Keratinocyte (primary cell): ENCODE data around the gene TSPAN10.

ENCODE experiments used
- CTCF ChIP-seq, 3 experiments: IDR thresholded peaks in 1 of 3; conservative IDR thresholded peaks in 1 of 3; optimal IDR thresholded peaks in 1 of 3; 2 replicates in 2 of 3; 3 replicates in 1 of 3; pipeline versions ENCODE3 to v1.5.1; 2011; ENCODE audit warnings: low read length in 3 of 3, mild to moderate bottlenecking in 3 of 3, moderate library complexity in 2 of 3, control low read depth in 1 of 3, inconsistent platforms in 1 of 3; ENCODE audit not compliant: insufficient read depth in 2 of 3; ENCODE audit errors: extremely low read depth in 1 of 3
- EZH2 ChIP-seq: IDR thresholded peaks from one replicate; pipeline ENCODE4 v1.6.1; 2012; ENCODE audit warnings: inconsistent platforms, mild to moderate bottlenecking, low read length, moderate library complexity

- TF ChIP-seq CTCF (optimal IDR thresholded peaks at IDR 0.05 in 1 of 3, IDR thresholded peaks at IDR 0.05 in 1 of 3, conservative IDR thresholded peaks at IDR 0.05 in 1 of 3; ENCODE audit: extremely low read depth in 1 of 3, insufficient read depth in 2 of 3, low read length in 3 of 3) (no peak), EZH2 (no peak)
Measured at GRCh38 chr17:81659038-81659437, 22.0 kb downstream of the TSPAN10 start.
